Measurements from ENCODE around the gene GAB2.

DNA sequence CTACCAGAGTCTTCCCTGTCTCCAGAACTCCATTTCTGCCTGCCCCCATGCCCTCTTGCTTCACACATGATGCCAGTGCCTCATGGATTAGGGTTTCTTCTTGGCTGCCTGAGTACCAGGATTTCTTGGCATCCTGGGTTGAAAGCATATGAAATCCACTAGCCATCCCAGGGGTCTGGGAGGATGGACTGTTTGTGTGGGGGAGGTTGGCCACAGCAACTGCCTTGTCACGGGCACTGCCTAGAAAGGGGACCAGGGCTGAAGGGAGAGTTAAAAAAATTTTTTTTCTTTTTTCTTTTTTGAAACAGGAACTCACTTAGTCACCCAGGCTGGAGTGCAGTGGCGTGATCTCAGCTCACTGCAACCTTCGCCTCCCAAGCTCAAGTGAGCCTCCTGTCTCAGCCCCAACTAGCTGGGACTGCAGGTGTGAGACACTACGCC is 224.7 kb downstream of the GAB2 start:
- TF ChIP-seq ZNF274 (IDR thresholded peaks at IDR 0.05; ENCODE audit: low read depth, low read length) (no peak), YY1 (IDR thresholded peaks at IDR 0.05; ENCODE audit: insufficient read depth, insufficient read length) (no peak)

Data from NT2/D1 (cell line).